ENCODE results near the gene PRKCA.
"Not testable (repeated sequence)": the region's sequence is repeated elsewhere in the genome, so short reads cannot be mapped to it uniquely, and the experiment has no call there.

PRKCA gene

DNA sequence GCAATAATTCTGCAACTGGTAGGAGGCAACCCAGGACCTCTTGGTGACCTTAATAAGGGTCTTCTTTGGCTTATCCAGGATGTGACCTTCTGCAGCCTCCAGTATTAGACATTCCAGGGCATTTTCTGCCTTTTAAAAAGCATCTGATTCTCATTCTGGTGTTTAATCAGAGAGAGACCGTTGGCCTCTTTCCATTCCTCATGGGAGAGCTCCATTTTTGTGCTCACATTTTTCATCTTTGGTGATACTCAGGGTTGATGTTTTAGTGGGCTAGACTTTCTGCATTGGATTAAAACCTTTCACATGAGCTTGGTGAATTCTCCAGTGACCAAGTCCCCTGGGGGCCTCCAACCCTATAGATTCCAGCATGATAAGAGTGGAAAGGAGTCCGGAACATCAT is 382.3 kb downstream of the PRKCA start:
- DNase-seq (ENCODE audit: low spot score), result no peak

DNA sequence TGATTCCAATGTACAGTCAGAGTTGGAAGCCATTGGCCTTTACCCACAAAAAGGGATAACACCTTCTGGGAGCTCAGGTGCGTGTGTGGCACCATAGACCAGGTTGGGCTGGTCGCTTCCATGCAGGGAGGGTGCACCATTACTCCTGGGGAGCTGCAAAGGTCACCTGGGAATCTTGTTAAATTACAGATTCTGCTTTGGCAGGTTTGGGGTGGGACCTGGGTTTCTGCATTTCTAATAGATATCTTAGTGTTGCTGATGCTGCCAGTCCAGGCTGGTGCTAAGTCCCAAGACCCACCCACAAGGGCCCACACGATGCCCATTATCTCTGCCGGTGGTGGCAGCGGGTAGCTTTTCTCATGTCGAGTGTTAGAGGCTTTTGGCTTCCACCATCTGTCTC is 384.2 kb downstream of the PRKCA start:
- no peak for DNase-seq (ENCODE audit: low spot score)

DNA sequence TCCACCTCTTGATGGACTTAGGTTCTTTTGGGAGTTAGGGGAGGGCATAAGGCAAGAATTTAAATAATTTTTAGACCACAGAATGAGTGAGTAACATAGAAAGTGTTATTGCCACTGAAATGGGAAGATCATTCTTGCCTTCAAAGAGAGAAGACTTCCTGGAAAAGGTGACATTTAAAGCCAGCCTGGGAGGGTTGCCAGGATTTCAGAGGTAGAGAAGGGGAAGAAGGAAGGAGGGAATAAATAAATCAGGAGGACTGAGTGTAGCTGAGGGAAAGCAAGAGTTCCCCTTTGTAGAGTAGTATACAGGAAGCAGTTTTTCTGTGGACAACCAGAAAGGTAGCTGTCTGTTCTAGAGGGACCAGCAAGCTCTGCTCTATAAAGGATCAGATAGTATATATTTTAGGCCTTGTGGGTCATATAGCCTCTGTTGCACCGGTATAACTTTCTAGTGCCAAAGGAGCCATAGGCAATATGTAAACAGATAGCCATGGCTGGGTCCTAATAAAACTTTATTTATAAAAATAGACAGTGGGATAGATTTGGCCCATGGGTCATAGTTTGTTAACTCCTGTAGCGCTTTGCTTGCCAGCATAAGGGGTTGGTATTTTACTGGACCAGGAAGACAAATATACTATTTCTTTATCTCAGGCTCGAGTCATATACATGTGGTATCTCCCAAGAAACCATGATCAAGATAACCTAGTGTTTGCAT is 385.3 kb downstream of the PRKCA start:
- DNase-seq (ENCODE audit: low spot score), result no peak

DNA sequence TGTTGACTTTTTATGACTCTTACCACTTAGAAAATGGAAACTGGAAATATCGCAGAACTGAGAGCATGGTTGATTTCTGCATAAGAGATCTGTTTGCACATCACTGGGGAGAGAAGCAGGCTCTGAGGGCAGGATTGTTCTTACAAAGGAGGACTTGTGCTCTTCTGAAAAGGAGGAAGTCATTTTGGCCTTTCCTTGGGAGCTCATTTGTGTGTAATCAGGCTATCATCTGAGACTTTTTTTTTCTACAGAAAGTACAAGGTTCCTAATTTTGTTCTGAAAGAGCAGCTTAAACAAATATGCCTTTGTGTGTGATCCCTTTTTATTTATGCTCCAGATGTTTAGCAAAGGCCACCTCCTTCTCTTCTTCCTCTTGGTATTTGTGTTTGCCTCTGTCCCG is 386.8 kb downstream of the PRKCA start:
- DNase-seq (ENCODE audit: low spot score), result no peak

DNA sequence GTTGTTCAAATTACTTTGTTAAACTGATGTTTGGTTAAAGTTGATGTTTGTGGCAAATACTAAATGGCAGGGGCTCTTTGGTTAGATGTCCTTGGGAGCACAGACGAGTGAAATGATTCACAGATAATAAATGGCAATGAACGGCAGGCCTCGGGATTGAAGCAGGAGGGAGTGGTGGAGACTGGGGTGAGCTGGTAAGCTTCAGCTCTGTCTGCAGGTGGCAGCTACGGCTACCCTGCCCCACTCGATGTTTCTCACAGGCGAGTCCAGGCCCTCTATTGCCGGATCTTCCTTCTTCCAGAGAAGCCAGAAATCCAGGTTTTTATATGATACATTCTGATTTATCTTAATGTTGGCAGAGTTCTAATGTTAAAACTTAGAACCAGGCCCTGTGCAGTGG is 387.8 kb downstream of the PRKCA start:
- no peak for DNase-seq (ENCODE audit: low spot score)

DNA sequence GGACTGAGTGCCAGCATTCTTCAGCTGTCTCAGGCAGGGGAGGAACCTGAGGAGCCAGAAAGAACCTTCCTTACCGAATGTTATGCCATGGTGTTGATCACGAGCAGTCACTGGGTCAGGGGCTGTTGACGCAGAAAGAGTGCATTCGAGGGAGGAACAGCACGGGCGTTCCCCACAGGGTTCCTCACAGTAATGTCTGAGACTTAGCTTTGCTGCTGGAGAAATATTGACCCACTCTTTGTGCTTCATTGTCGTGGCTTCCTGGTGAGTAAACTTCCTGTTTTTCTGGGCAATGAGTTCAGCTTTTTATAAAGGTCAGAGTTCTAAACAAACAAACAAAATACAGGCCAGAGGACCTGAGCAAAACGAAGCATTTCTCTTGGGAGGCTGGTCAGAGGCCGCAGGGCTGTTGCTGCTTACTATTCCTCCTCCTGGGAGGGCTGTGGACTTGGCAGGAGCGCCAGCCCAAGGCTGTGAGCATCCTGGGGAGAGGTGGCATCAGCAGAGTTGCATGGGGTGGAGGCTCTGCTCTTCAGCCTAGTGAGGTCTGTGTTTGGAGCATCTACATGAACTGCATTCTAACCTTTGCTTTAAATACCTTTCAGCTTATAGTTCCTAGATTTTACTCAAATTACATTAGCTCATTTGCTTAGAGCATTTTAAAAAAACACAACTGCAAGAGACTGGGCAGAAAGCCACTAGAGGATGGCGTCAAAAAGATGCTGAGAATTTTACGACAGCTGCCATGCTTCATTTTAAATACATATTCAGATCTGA is 389.4 kb downstream of the PRKCA start:
- DNase-seq (ENCODE audit: low spot score), result no peak

- no peak for DNase-seq (ENCODE audit: low spot score)
Observed at GRCh38 chr17:66692421-66692690, 389.9 kb downstream of the PRKCA start.

DNA sequence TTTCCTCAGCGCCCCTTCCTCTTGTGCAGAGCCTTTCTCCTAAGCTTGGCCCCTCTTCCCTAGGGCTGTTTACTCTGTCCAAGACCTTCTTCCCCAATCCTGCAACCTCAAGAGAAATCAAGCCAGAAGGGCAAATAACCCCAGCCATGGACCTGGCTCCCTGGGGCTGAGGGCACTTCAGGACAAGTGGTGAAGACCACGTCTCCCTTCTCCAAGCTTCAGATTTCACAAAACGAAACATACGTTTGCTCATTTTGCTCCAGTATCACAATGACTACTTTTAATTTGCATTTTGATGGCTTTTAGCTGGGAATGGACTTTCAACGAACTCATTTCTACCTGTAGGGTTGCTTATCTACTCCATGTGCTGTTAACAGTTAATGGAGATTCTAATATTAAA is 392.7 kb downstream of the PRKCA start:
- no peak for DNase-seq (ENCODE audit: low spot score)

DNA sequence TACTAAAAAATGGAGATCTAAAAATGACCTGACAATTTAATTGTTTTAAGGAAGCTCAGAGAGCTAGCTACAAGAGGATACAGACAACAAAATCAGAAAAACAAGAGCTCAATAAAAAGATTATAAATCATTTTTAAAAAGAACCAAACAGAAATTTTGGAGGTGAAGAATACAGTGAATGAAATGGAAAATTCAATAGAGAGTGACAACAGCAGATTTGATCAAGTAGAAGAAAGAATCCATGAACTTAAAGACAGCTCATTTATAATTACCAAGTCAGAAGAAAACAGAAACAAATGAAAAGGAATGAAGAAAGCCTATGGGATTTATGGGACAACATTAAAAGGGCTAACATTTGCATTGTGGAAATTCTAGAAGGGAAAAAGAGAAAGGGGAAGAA is 395.9 kb downstream of the PRKCA start:
- DNase-seq (ENCODE audit: low spot score), result no peak

GRCh38 chr17:66701462-66701861 is 399.0 kb downstream of the PRKCA start:
- DNase-seq (ENCODE audit: low spot score), result no peak

DNA sequence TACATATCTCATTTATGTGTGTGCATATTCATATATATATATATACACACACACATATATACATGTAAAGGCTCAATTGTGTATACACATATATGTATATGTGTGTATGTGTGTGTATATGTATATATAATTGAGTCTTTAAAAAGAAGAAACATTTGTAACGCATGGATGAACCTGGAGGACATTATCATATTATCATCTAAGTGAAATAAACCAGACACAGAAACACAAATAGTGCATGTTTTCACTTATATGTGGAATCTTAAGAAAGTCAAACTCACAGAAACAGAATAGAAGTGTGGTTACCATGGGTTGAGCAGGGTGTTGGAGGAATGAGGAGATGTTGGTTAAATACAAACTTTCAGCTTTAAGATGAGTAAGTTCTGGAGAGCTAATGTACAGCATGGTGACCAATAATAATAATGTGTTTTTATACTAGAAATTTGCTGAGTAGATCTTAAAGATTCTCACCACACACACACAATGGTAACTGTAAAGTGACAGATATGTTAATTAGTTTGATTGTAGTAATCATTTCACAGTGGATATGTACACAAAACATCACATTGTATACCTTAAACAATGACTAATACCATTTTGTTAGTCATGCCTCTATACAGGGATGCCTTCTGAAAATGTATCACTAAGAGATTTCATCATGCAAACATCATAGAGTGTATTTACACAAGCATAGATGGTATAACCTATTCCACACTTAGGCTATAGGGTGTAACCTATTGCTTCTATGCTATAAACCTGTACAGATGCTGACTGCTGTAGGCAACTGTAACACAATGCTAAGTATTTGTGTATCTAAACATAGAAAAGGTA is 399.9 kb downstream of the PRKCA start:
- DNase-seq (ENCODE audit: low spot score), result no peak

- DNase-seq (ENCODE audit: low spot score), result no peak
Observed at GRCh38 chr17:66704858-66705520, 402.6 kb downstream of the PRKCA start.

DNA sequence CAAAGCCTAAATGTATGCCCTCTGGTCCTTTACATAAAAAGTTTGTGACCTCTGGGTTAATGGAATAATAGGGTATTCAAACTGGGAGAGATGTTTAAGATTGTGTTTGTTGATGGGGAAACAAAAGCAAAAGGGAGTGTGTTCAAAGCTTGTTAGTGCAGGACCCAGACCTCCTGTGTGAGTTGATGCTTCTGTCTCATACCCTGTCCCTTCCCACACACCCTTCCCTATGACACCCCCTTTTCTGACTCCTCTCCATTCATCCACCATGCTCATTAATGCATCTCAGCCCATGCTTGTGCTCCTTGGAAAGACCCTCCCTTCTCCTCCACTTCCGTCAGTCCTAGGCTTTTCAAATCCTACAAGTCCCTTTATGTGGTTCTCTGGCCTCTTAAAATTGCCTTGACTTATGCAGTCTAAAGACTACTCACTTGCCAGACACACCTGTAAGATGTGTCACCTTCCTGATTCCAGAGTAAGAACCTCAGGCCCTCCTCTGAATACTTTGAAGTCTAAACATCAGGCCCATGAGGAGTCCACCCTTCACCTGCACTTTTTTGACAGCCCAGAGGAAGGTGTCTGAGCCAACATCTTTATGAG is 404.5 kb downstream of the PRKCA start:
- no peak for DNase-seq (ENCODE audit: low spot score)

- no peak for DNase-seq (ENCODE audit: low spot score)
Observed at GRCh38 chr17:66711401-66711800, 409.0 kb downstream of the PRKCA start.

DNA sequence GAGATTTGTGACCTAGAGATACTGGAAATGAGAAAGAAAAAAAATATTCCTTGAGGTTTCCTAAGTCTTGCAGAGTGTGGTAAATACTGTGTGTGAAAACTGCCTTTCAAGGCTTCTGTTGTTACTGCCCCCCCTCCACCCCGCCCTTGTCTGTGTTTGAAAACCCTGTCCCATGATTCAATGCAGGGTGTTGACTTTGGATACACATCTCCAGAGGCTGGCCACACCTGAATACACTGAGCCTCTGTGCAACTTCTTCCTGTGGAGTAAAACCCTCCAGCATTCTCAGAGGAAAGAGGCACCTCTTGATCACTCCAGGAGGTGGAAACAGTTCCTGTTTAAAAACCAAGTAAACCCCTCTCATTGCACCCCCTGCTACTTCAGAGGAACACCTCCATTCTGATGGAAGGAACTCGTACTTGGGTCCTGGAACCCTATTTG is 409.5 kb downstream of the PRKCA start:
- no peak for DNase-seq (ENCODE audit: low spot score)

DNA sequence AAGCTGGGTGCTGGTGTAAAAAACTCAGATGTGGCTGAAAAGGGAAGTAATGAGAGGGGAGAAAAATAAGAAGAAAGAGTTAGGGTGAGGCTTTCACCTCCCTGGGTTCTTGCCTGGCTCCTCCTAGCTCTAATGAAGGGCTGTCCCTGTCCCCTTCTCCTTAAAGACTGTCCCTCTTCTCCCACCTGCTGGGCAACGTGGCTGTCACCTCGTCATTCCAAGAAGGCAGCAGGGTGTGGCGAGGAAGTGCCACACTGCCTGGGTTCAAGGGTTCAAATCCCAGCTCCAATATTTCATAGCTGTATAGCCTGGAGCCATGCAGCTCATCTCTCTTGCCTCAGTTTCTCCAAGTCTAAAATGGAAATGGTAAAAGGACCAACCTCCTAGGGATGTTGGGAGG is 410.0 kb downstream of the PRKCA start:
- no peak for DNase-seq (ENCODE audit: low spot score)

DNA sequence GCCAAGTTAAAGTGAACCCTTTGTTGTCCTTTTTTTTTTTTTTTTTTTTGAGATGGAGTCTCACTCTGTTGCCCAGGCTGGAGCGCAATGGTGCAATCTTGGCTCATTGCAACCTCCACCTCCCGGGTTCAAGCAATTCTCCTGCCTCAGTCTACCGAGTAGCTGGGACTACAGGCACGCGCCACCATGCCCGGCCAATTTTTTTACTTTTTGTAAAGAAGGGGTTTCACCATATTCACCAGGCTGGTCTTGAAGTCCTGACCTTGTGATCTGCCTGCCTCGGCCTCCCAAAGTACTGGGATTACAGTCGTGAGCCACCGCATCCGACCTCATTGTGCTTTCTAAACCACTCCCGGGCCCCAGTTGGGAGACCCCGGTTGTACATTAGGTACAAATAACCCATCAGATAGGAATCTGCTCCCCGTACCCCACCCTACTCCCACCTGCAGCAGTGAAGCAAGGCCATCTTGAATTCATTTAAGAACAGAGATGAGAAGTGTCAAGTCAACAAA is 410.7 kb downstream of the PRKCA start:
- DNase-seq (ENCODE audit: low spot score), result not testable (repeated sequence)

GRCh38 chr17:66713533-66714042 is 411.2 kb downstream of the PRKCA start:
- DNase-seq (ENCODE audit: low spot score), result no peak

DNA sequence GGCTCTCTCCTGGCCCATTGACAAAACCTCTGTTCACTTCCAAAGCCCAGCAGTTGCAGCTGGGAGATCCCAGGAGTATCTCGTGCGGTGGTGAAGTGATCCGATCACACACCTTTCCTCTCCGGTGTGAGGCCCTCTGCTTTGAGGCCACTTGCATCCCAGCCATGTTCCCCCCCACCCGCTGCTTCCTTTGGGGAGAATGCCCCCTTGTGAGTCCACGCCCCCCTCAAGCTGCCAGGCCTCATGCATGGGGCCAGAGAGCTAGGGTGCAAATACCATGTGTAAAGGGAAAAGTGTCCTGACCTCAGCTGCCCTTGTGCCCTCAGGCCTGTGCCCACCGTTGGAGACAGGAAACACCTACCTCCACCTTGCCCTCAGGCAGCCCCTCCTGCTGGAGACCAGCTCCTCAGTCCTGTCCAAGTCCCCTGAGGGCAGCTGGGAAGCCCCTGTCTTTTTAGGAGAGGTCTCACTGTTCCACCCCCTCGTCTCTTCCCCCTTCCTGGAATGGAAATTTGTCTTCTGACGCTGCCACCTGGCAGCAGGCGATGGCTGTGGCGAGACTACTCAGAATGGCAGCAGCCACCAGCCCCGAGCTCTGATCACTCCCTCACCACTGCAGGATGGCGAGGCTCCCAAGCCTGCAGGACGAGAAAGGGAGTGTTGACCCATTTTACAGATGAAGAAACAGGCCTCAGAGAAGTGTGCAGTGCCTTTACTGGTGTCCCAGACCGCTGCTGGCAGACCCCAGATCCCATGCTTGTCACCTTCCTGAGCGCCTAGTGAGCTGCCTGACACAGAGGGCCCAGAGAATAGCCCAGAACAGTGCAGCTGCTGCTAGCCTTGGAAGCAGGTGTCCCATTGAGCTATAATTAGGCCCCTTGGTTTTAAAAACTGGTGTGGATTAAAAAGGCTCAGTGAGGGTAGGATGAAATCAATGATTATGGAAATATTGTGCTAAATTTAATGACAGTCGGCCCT is 411.9 kb downstream of the PRKCA start:
- DNase-seq (ENCODE audit: low spot score), result no peak

DNA sequence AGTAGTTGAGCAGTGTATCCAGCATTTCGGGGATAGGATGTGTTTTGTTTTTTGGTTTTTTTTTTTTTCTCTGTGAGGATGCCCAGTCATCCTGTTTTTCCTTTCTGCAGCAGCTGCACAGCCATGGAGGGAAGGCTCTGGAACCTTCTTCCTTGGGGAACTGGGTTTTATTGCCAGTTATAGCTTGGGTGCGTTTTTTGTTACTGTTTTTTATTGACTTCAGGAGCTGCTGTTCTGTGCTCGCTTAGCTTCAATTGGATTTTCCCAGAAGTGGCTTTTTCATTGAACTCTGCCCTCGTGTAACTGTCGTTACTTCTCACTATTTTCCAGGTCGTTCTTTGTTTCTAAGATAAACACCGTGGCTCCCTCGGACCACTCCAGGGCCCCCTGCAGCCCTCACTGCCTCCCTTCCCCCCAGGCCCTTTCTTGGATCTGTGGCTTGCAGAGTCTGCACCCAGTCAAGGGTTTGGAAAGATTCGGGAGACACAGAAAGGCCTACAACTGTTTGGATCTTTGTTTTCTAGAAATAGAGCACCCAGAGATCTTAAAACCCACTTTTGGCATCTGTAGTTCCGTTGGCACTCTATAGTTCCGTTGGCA is 412.8 kb downstream of the PRKCA start:
- DNase-seq (ENCODE audit: low spot score), result no peak

Data from hematopoietic multipotent progenitor cell treated with erythropoietin and hydrocortisone succinate and interleukin-3 and kit ligand, for 15 days (in vitro differentiated cells).